HFFc6 (cell line): ENCODE measurements around the gene MTHFSD. TPM values are rescaled to one million over a fixed set of nuclear protein-coding genes. Genes with fewer than 3 reads are reported as not detected.
A peak's percentile ranks its signal among the peaks of the same experiment; 100 is the strongest.

ENCODE experiments used
- DNase-seq: peaks from one replicate; pipeline ENCODE4 v3.0.0-alpha.2; 2018
- H3K27ac Mint-ChIP-seq: 2 replicates; pipeline ENCODE4 v1.8.0; 2020; ENCODE audit warnings: mild to moderate bottlenecking, mixed read lengths
- H3K27me3 Mint-ChIP-seq: 2 replicates; pipeline ENCODE4 v1.8.0; 2021; ENCODE audit warnings: mild to moderate bottlenecking, moderate library complexity, mixed read lengths; ENCODE audit not compliant: insufficient read depth
- H3K36me3 Mint-ChIP-seq: 2 replicates; pipeline ENCODE4 v1.8.0; 2021; ENCODE audit warnings: low read depth, mixed read lengths
- H3K4me1 Mint-ChIP-seq: 2 replicates; pipeline ENCODE4 v1.8.0; 2020; ENCODE audit warnings: low read depth, mixed read lengths
- H3K4me3 Mint-ChIP-seq: 2 replicates; pipeline ENCODE4 v1.8.0; 2020; ENCODE audit warnings: mild to moderate bottlenecking, moderate library complexity, mixed read lengths
- H3K9me3 Mint-ChIP-seq: 2 replicates; pipeline ENCODE4 v1.8.0; 2020; ENCODE audit warnings: mild to moderate bottlenecking, mixed read lengths
- CTCF ChIP-seq: fragments of 200-600 bp; sonication (generic); IDR thresholded peaks from 2 replicates; pipeline ENCODE4 v1.5.0; 2021; ENCODE audit warnings: antibody characterized with exemption, mild to moderate bottlenecking
- total RNA-seq, 6 experiments: library from RNA; stranded (reverse); fragmentation: NEBNext Ultra II Directional; extraction: Animal tissue kit (Norgen Biotek cat#: 25700); gene quantifications; 2 replicates in 1 of 6; 3 replicates in 5 of 6; pipeline ENCODE4 v1.2.3, GENCODE V29; 2021

Gene MTHFSD
- total RNA-seq, 6 experiments from 2014 or later = 16.8 to 18.6 (median 17.0) TPM

DNA sequence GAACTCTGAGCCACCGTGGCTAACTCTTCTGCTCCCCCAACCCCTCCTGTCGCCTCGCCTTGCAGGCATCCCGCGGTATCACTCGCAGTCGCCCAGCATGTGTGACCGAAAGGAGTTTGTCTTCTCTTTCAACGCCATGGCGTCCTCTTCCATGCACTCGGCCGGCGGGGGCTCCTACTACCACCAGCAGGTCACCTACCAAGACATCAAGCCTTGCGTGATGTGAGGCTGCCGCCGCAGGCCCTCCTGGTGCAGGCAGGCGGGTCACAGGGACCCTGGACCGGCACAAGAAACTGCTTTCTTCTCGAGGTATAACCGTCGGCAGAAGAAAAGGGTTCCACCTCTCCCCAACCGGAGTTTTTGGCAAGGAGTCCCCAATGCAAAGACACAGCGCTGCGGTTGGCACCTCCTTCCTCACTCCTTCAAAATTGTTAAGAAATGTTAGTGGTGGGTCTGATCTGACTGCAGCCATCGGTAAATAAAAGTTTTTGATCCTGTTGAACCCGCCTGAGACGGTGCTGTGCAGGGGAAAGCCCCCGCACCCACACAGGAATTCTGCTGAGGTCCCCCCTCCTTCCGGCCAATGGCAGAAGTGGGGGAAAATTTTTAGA lies 42.1 kb downstream of the MTHFSD start:
- no peak for DNase-seq
- TF ChIP-seq CTCF = no peak
- H3K9me3 Mint-ChIP-seq = no peaks in the 10 kb centered on the region
- H3K27ac Mint-ChIP-seq = peak overlapping the region; percentile 77; the same call in 1 of the 2 replicates
- peaks cover 37% of the 10 kb centered on the region for H3K4me1 Mint-ChIP-seq
- peaks cover 34% of the 10 kb centered on the region for H3K36me3 Mint-ChIP-seq
- H3K27me3 Mint-ChIP-seq = peaks cover 6% of the 10 kb centered on the region
- peak overlapping the region; percentile 91 for H3K4me3 Mint-ChIP-seq

DNA sequence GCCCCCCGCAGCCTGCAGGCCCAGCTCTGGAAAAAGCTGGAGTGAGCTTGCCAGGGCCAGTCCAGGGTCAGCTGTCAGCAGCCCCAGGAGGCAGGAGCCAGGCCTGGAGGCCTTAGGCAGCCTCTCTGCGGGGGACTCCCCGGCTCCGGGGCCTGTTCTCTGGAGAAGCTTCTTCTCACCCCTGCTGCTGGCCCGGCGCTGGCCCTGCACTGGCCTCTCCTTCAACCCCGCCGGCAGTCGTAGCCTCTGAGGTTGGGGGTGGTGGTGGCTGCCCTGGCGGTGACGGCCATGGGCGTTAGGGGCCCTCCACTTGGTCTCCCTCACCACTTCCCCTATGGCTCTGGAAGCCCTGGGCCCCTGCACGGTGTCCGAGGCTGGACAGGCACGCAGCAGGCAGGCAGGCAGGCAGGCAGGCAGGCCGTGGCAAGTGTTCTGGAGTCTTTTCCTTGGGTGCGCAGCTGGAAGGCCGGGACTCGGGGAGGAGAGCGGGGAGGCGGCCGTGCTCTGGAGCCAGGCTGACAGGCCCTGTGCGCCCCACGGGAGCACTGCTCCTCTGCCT lies 42.7 kb downstream of the MTHFSD start:
- no peak for DNase-seq

GRCh38 chr16:86511317-86512161 lies 43.5 kb downstream of the MTHFSD start:
- Mint-ChIP-seq H3K4me1 (peaks cover 34% of the 10 kb centered on the region), H3K27me3 (peaks cover 16% of the 10 kb centered on the region), H3K4me3 (peak overlapping the region; percentile 91), H3K27ac (peak overlapping the region; percentile 79), H3K9me3 (no peaks in the 10 kb centered on the region), H3K36me3 (peaks cover 34% of the 10 kb centered on the region)
- TF ChIP-seq CTCF = no peak
- DNase-seq = no peak

More for the DNA sequence above, 42.7 kb downstream of the MTHFSD start:
- peaks cover 10% of the 10 kb centered on the region for H3K27me3 Mint-ChIP-seq
- peak overlapping the region; percentile 91 for H3K4me3 Mint-ChIP-seq
- TF ChIP-seq CTCF = no peak
- peaks cover 38% of the 10 kb centered on the region for H3K4me1 Mint-ChIP-seq
- H3K9me3 Mint-ChIP-seq = no peaks in the 10 kb centered on the region
- peak overlapping the region; percentile 77; the same call in 1 of the 2 replicates for H3K27ac Mint-ChIP-seq
- H3K36me3 Mint-ChIP-seq = peaks cover 34% of the 10 kb centered on the region

- Mint-ChIP-seq H3K4me1 (peaks cover 43% of the 10 kb centered on the region), H3K4me3 (peak within 1 kb of the TSS; percentile 95), H3K27me3 (peaks cover 24% of the 10 kb centered on the region)
These were observed 44.4 kb downstream of the MTHFSD start, which contains the start of gene FOXF1 for GRCh38 chr16:86510465-86511261. FOXF1 (plus strand) TSS chr16:86510527; CDS start chr16:86510570, 43 bp downstream.

More at GRCh38 chr16:86510465-86511261, 44.4 kb downstream of the MTHFSD start, which contains the start of gene FOXF1:
- Mint-ChIP-seq H3K36me3 (peaks cover 34% of the 10 kb centered on the region), H3K9me3 (no peaks in the 10 kb centered on the region), H3K27ac (peak within 1 kb of the TSS; percentile 87)
- TF ChIP-seq CTCF = no peak
- peak; percentile 57 for DNase-seq
